Peyer's patch (tissue), 4 donors: Measurements from ENCODE around the gene DNAJC6. TPM values are rescaled to one million over a fixed set of nuclear protein-coding genes. Genes with fewer than 3 reads are reported as not detected.
"Not testable (repeated sequence)": the region's sequence is repeated elsewhere in the genome, so short reads cannot be mapped to it uniquely, and the experiment has no call there.

ENCODE experiments used
- DNase-seq, 3 donors: peaks; one replicate each; pipeline ENCODE4 v3.0.0-alpha.2; 2017 to 2019
- H3K27ac ChIP-seq, 4 donors: fragments of 200-600 bp; sonication (generic); one replicate each; pipeline ENCODE4 v1.5.1; 2016 to 2019
- H3K27me3 ChIP-seq, 2 donors: fragments of 200-600 bp; sonication (generic); one replicate each; pipeline ENCODE4 v1.5.1; 2019
- H3K36me3 ChIP-seq, 3 donors: fragments of 200-600 bp; sonication (generic); one replicate each; pipeline ENCODE4 v1.5.1; 2016 to 2019
- H3K4me1 ChIP-seq, 4 donors: fragments of 200-600 bp; sonication (generic); one replicate each; pipeline ENCODE4 v1.5.1; 2016 to 2019
- H3K4me3 ChIP-seq, 4 donors: fragments of 200-600 bp; sonication (generic); 1 replicate in 3 of 4; 2 replicates in 1 of 4; pipeline ENCODE4 v1.5.1; 2016 to 2019; ENCODE audit warnings: mild to moderate bottlenecking in 1 of 4
- H3K9me3 ChIP-seq, 4 donors: fragments of 200-600 bp; sonication (generic); one replicate each; pipeline ENCODE4 v1.5.1; 2016 to 2019; ENCODE audit warnings: mild to moderate bottlenecking in 1 of 4
- CTCF ChIP-seq, 6 experiments: fragments of 450-650 bp in 4 of 6; fragments of 200-600 bp in 2 of 6; sonication (generic) in 1 of 6; IDR thresholded peaks; one replicate each; pipeline ENCODE4 v1.5.1; 2017 to 2019; ENCODE audit warnings: antibody characterized with exemption in 6 of 6, mild to moderate bottlenecking in 3 of 6, moderate library complexity in 1 of 6
- POLR2A ChIP-seq, 2 donors: fragments of 450-650 bp; IDR thresholded peaks; one replicate each; pipeline ENCODE4 v1.5.1; 2017; ENCODE audit warnings: antibody characterized with exemption in 2 of 2, mild to moderate bottlenecking in 2 of 2, moderate library complexity in 2 of 2
- total RNA-seq, 4 donors: library from RNA; depleted of rRNA; stranded (reverse); fragments of >200 nt; gene quantifications; one replicate each; pipeline ENCODE4 v1.1.0, GENCODE V29; 2016

Gene DNAJC6
- total RNA-seq, 4 donors from 2014 or later: 0.35 to 1.7 (median 0.76) TPM; not detected in 1

DNA sequence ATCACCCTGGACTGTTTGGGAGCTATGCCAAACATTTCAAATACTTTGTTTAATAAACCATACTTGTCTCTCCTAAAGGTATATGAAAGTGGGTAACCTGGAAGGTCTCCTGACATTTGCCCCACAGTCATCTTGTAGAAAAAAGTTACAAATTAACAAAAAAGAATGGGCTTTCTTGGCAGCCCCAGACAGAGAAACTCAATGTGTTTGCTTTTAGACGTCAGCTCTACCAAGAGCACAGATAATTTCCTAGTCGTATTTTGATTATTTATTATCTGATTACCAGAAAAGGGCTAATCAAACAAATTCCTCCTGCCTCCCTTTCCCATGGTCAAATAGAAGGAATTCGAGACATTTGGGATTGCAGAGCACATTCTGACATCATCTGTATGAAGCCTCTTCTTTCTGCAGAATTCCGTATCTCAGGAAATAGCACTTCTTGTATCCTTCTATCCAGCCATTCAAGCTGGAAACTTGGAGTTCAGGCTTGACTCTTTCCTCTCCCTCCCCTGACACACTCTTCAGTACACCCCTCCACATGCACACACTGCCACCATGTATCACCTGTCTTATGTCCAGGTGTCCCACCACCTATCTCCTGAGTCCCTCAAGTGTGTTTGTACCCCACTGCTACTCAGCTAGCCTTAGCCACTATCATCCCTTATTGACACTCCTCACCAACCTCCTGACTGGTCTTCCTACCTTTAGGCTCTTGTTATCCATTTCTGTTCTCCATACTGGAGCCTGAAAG lies 68.3 kb downstream of the DNAJC6 start:
- Histone ChIP-seq H3K27me3 (no peaks in the 10 kb centered on the region), H3K36me3 (no peaks in the 10 kb centered on the region), H3K9me3 (no peaks in the 10 kb centered on the region), H3K4me3 (no peak overlapping the region), H3K27ac (no peak overlapping the region), H3K4me1 (no peaks in the 10 kb centered on the region)
- no peak for DNase-seq
- TF ChIP-seq CTCF (IDR thresholded peaks at IDR 0.05) (no peak), POLR2A (IDR thresholded peaks at IDR 0.05) (no peak)

- Histone ChIP-seq H3K4me1 (no peaks in the 10 kb centered on the region), H3K27me3 (no peaks in the 10 kb centered on the region), H3K27ac (no peak overlapping the region), H3K4me3 (no peak overlapping the region), H3K9me3 (no peaks in the 10 kb centered on the region), H3K36me3 (no peaks in the 10 kb centered on the region)
- no peak for DNase-seq
- TF ChIP-seq POLR2A (IDR thresholded peaks at IDR 0.05): no peak
- no peak for TF ChIP-seq CTCF (IDR thresholded peaks at IDR 0.05)
Observed at GRCh38 chr1:65378247-65378946, 69.1 kb downstream of the DNAJC6 start.

DNA sequence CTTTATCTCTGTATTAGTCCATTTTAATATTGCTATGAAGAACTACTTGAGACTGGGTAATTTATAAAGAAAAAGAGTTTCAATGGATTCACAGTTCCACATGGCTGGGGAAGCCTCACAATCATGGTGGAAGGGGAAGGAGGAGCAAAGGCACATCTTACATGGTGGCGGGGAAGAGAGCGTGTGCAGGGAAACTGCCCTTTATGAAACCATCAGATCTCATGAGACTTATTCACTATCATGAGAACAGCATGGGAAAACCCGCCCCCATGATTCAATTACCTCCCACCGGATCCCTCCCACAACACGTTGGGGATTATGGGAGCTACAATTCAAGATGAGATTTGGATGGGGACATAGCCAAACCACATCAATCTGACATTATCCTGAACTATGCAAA lies 75.1 kb downstream of the DNAJC6 start:
- not testable (repeated sequence) for H3K4me1 ChIP-seq, H3K27ac ChIP-seq, H3K4me3 ChIP-seq, H3K9me3 ChIP-seq, H3K36me3 ChIP-seq, DNase-seq, H3K27me3 ChIP-seq

DNA sequence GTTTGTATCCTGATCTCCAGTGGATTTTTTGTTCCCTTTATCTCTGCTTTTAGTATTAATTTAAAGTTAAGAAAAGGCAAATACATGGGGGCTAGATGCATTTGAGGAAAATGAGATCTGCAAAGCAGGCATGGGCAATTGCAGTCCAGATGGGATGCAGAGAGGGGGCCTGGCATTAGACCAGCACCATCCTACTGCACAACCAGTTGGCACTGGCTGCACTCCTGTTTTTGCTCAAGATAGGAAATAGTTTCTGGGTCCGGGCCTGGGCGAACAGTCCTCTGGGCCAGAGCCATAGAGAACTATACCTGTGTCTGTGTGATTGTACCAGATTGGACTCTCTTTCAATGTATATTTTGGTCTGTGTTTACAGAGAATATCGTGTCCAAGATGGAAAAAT lies 77.1 kb downstream of the DNAJC6 start:
- TF ChIP-seq POLR2A (IDR thresholded peaks at IDR 0.05): no peak
- TF ChIP-seq CTCF (IDR thresholded peaks at IDR 0.05): no peak
- DNase-seq: no peak
- H3K27me3 ChIP-seq: no peaks in the 10 kb centered on the region
- H3K9me3 ChIP-seq: no peaks in the 10 kb centered on the region
- no peaks in the 10 kb centered on the region for H3K36me3 ChIP-seq
- no peaks in the 10 kb centered on the region for H3K4me1 ChIP-seq
- H3K4me3 ChIP-seq: no peak overlapping the region
- no peak overlapping the region for H3K27ac ChIP-seq

- Histone ChIP-seq H3K27me3 (no peaks in the 10 kb centered on the region), H3K9me3 (no peaks in the 10 kb centered on the region), H3K4me3 (no peak overlapping the region), H3K27ac (no peak overlapping the region), H3K4me1 (no peaks in the 10 kb centered on the region), H3K36me3 (no peaks in the 10 kb centered on the region)
- DNase-seq: no peak
- TF ChIP-seq POLR2A (IDR thresholded peaks at IDR 0.05) (no peak), CTCF (IDR thresholded peaks at IDR 0.05) (no peak)
Observed at GRCh38 chr1:65387821-65388220, 78.5 kb downstream of the DNAJC6 start.

DNA sequence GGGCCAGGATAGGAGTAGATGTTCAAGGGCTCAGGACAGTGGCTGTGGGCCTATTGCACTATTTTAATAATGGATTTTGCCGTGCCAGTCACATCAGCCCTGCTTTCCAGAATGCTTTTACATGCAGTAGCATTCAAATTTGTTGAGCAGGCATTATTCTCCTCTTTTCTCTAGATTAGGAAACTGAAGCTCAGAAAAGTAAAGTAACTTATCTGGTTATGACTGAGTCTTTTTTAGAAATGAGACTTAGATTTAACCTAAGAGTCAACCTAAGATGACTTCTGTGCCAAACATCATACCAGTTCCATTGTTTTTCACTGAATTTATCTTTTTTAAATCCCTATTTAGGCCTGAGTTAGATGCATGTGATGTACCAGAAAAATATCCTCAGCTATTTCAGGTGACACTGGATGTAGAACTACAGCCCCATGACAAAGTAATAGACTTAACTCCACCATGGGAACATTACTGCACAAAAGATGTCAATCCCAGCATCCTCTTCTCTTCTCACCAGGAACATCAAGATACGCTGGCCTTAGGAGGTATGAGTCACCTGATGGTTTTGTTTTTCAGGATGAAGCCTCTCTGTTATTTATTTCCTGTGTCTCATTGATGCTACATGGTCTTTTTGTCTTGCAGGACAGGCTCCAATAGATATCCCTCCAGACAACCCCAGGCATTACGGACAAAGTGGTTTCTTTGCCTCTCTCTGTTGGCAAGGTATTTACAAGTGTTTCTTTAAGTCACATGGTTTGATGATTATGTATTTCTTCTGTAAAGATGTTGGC lies 79.8 kb downstream of the DNAJC6 start:
- H3K9me3 ChIP-seq: no peaks in the 10 kb centered on the region
- H3K4me1 ChIP-seq: no peaks in the 10 kb centered on the region
- H3K27ac ChIP-seq: no peak overlapping the region
- no peak overlapping the region for H3K4me3 ChIP-seq
- H3K36me3 ChIP-seq: no peaks in the 10 kb centered on the region
- H3K27me3 ChIP-seq: no peaks in the 10 kb centered on the region
- no peak for DNase-seq
- TF ChIP-seq POLR2A (IDR thresholded peaks at IDR 0.05) (no peak), CTCF (IDR thresholded peaks at IDR 0.05) (no peak)
